HEK293T (cell line): ENCODE data around the gene IFT20.

Experiments
- CTCF ChIA-PET: fragments of 350-600 bp; formaldehyde crosslinking; extraction: SDS; loops from one replicate; lab custom pipeline; 2021; ENCODE audit warnings: antibody characterized with exemption, inconsistent platforms; lab: Yijun Ruan, JAX
- POLR2A ChIA-PET: fragments of 350-600 bp; formaldehyde crosslinking; extraction: SDS; loops from one replicate; lab custom pipeline; 2020; ENCODE audit warnings: antibody characterized with exemption, inconsistent platforms; lab: Yijun Ruan, JAX
- DNase-seq: peaks from one replicate; pipeline ENCODE4 v3.0.0; 2012; ENCODE audit warnings: mixed read lengths; ENCODE audit errors: extremely low spot score
- ARNT ChIP-seq: fragments of 450-650 bp; IDR thresholded peaks from 2 replicates; pipeline ENCODE4 v1.6.1; 2017; ENCODE audit warnings: mild to moderate bottlenecking
- BHLHE40 ChIP-seq: fragments of 450-650 bp; IDR thresholded peaks from 2 replicates; pipeline ENCODE4 v1.6.1; 2016; ENCODE audit warnings: mild to moderate bottlenecking, moderate library complexity, borderline replicate concordance
- CTBP1 ChIP-seq: fragments of 450-650 bp; IDR thresholded peaks from 2 replicates; pipeline ENCODE4 v1.6.1; 2016; ENCODE audit warnings: borderline replicate concordance
- ELF4 ChIP-seq: fragments of 450-650 bp; IDR thresholded peaks from 2 replicates; pipeline ENCODE4 v1.6.1; 2017; ENCODE audit warnings: antibody characterized with exemption
- FOXA1 ChIP-seq: fragments of 450-650 bp; IDR thresholded peaks from 2 replicates; pipeline ENCODE4 v1.6.1; 2016; ENCODE audit warnings: mild to moderate bottlenecking
- FOXK2 ChIP-seq: fragments of 450-650 bp; IDR thresholded peaks from 2 replicates; pipeline ENCODE4 v1.6.1; 2016; ENCODE audit warnings: mild to moderate bottlenecking
- FOXM1 ChIP-seq: fragments of 450-650 bp; IDR thresholded peaks from 2 replicates; pipeline ENCODE4 v1.6.1; 2017; ENCODE audit warnings: mild to moderate bottlenecking, borderline replicate concordance
- HDGF ChIP-seq: fragments of 450-650 bp; IDR thresholded peaks from 2 replicates; pipeline ENCODE4 v1.6.1; 2017; ENCODE audit warnings: antibody characterized with exemption, borderline replicate concordance
- L3MBTL2 ChIP-seq: fragments of 450-650 bp; conservative IDR thresholded peaks from 2 replicates; pipeline ENCODE4 v1.6.1; 2016; ENCODE audit warnings: mild to moderate bottlenecking
- LEF1 ChIP-seq: fragments of 450-650 bp; IDR thresholded peaks from 2 replicates; pipeline ENCODE4 v1.6.1; 2017; ENCODE audit warnings: mild to moderate bottlenecking, borderline replicate concordance
- NFRKB ChIP-seq: fragments of 450-650 bp; IDR thresholded peaks from 2 replicates; pipeline ENCODE4 v1.6.1; 2016; ENCODE audit warnings: mild to moderate bottlenecking, moderate library complexity
- PKNOX1 ChIP-seq: fragments of 450-650 bp; IDR thresholded peaks from 2 replicates; pipeline ENCODE4 v1.6.1; 2016
- SP1 ChIP-seq: fragments of 450-650 bp; IDR thresholded peaks from 2 replicates; pipeline ENCODE4 v1.6.1; 2017
- SUZ12 ChIP-seq: fragments of 450-650 bp; IDR thresholded peaks from 2 replicates; pipeline ENCODE4 v1.6.1; 2016; ENCODE audit warnings: mild to moderate bottlenecking
- TARDBP ChIP-seq: fragments of 450-650 bp; IDR thresholded peaks from 2 replicates; pipeline ENCODE4 v1.6.1; 2016
- ZNF384 ChIP-seq: fragments of 450-650 bp; IDR thresholded peaks from 2 replicates; pipeline ENCODE4 v1.6.1; 2016

Gene IFT20

GRCh38 chr17:28334666-28335200, 539 bp downstream of the IFT20 start:
- no peak for TF ChIP-seq NFRKB
- no peak for TF ChIP-seq ZNF384
- TF ChIP-seq ELF4: no peak
- TF ChIP-seq ARNT: no peak
- TF ChIP-seq CTBP1: no peak
- TF ChIP-seq FOXA1: no peak
- TF ChIP-seq L3MBTL2: no peak
- TF ChIP-seq FOXK2: no peak
- TF ChIP-seq SP1: no peak
- no peak for TF ChIP-seq TARDBP
- TF ChIP-seq LEF1: no peak
- TF ChIP-seq FOXM1: no peak
- no peak for TF ChIP-seq HDGF
- TF ChIP-seq BHLHE40: no peak
- TF ChIP-seq PKNOX1: no peak
- no peak for TF ChIP-seq SUZ12
- ChIA-PET POLR2A (interaction anchor here (0.8 to 3.1 kb wide), 18 partner anchors 10 to 617 kb away, joined by 3 to 59 read pairs (median 8); partner anchors contain the start of genes POLDIP2, SARM1, SEBOX and TMEM97), CTCF (interaction anchor here (0.9 to 1.9 kb wide), 3 partner anchors 11 to 32 kb away, joined by 3 to 8 read pairs (median 3); no protein-coding TSS in a partner anchor)
- DNase-seq: no peak

- CTCF ChIA-PET: no interaction called here
- POLR2A ChIA-PET: interaction anchor here (2.1 to 3.1 kb wide), 4 partner anchors 10 to 86 kb away, joined by 7 to 46 read pairs (median 18); partner anchors contain the start of gene TMEM97
- TF ChIP-seq BHLHE40 (no peak), NFRKB (no peak), CTBP1 (no peak)
- no peak for DNase-seq
These were observed 1.1 kb downstream of the IFT20 start for GRCh38 chr17:28334171-28334570.

GRCh38 chr17:28333083-28333746, 2.1 kb downstream of the IFT20 start:
- CTCF ChIA-PET: interaction anchor here (0.7 kb wide), 1 partner anchor 61 kb away, joined by 3 read pairs; no protein-coding TSS in a partner anchor
- no peak for DNase-seq
- POLR2A ChIA-PET: interaction anchor here (0.5 to 3.1 kb wide), 3 partner anchors 9 to 1040 kb away, joined by 3 to 20 read pairs (median 4); partner anchors contain the start of gene POLDIP2
- TF ChIP-seq L3MBTL2 (no peak), HDGF (no peak), NFRKB (no peak), TARDBP (no peak), PKNOX1 (no peak), SUZ12 (no peak), CTBP1 (no peak), SP1 (no peak), LEF1 (no peak), FOXA1 (no peak), FOXM1 (no peak), ELF4 (no peak), BHLHE40 (no peak), ARNT (no peak), FOXK2 (no peak), ZNF384 (no peak)

GRCh38 chr17:28331891-28332420, 3.3 kb downstream of the IFT20 start:
- TF ChIP-seq ZNF384 (no peak), NFRKB (no peak), L3MBTL2 (no peak), PKNOX1 (no peak), FOXK2 (no peak), LEF1 (no peak), TARDBP (no peak), CTBP1 (no peak), HDGF (no peak), SP1 (no peak), FOXA1 (no peak), ARNT (no peak), FOXM1 (no peak), BHLHE40 (no peak), ELF4 (no peak), SUZ12 (no peak)
- DNase-seq: no peak
- ChIA-PET CTCF (no interaction called here), POLR2A (interaction anchor here (3.6 kb wide), 1 partner anchor 13 kb away, joined by 25 read pairs; the partner anchor contains the start of gene TMEM97)

- CTCF ChIA-PET: interaction anchor here (0.6 kb wide), 1 partner anchor 55 kb away, joined by 3 read pairs; no protein-coding TSS in a partner anchor
- no peak for DNase-seq
- no peak for TF ChIP-seq PKNOX1
- TF ChIP-seq BHLHE40: no peak
- no peak for TF ChIP-seq CTBP1
- POLR2A ChIA-PET: interaction anchor here (0.9 to 3.6 kb wide), 2 partner anchors 9 to 12 kb away, joined by 4 to 25 read pairs; partner anchors contain the start of gene TMEM97
These were observed 4.6 kb downstream of the IFT20 start for GRCh38 chr17:28330671-28331070.
